Activated CD8-positive, alpha-beta memory T cell treated with anti-CD3 and anti-CD28 coated beads, Interleukin-2, amount 50 U/mL, for 24 hours (primary cell): ENCODE results near the gene NOB1.
A peak's percentile ranks its signal among the peaks of the same experiment; 100 is the strongest.
"Not testable (repeated sequence)": the region's sequence is repeated elsewhere in the genome, so short reads cannot be mapped to it uniquely, and the experiment has no call there.

ENCODE experiments used
- DNase-seq: peaks from one replicate; pipeline ENCODE4 v3.0.0-alpha.2; 2020; ENCODE audit errors: extremely low read depth

Gene NOB1

GRCh38 chr16:69754469-69755310 is at the start of gene NOB1:
TSS of gene NOB1 (minus strand) at chr16:69754926. CDS start at chr16:69754910, 16 bp downstream.
- DNase-seq, result peak; percentile 86

- DNase-seq, result no peak
Observed at GRCh38 chr16:69804297-69804696, 49.6 kb upstream of the NOB1 start.

GRCh38 chr16:69799611-69800031 is 44.9 kb upstream of the NOB1 start:
- no peak for DNase-seq

GRCh38 chr16:69798466-69798865 is 43.7 kb upstream of the NOB1 start:
- no peak for DNase-seq

- DNase-seq, result no peak
Observed at GRCh38 chr16:69796285-69797118, 41.8 kb upstream of the NOB1 start.

GRCh38 chr16:69794486-69794885 is 39.8 kb upstream of the NOB1 start:
- DNase-seq, result no peak

- DNase-seq, result no peak
Observed at GRCh38 chr16:69793526-69793925, 38.8 kb upstream of the NOB1 start.

GRCh38 chr16:69791391-69791847 is 36.7 kb upstream of the NOB1 start:
- DNase-seq, result not testable (repeated sequence)

GRCh38 chr16:69787883-69788282 is 33.2 kb upstream of the NOB1 start:
- no peak for DNase-seq

- no peak for DNase-seq
Observed at GRCh38 chr16:69784586-69784985, 29.9 kb upstream of the NOB1 start.

- DNase-seq, result no peak
Observed at GRCh38 chr16:69781118-69781517, 26.4 kb upstream of the NOB1 start.

- no peak for DNase-seq
Observed at GRCh38 chr16:69779724-69780123, 25.0 kb upstream of the NOB1 start.

- DNase-seq, result no peak
Observed at GRCh38 chr16:69775563-69775962, 20.8 kb upstream of the NOB1 start.

GRCh38 chr16:69773260-69773947 is 18.7 kb upstream of the NOB1 start:
- no peak for DNase-seq

- DNase-seq, result no peak
Observed at GRCh38 chr16:69771651-69771967, 16.9 kb upstream of the NOB1 start.

GRCh38 chr16:69769404-69769803 is 14.7 kb upstream of the NOB1 start:
- no peak for DNase-seq

- no peak for DNase-seq
Observed at GRCh38 chr16:69768666-69769065, 13.9 kb upstream of the NOB1 start.

- no peak for DNase-seq
Observed at GRCh38 chr16:69767459-69768229, 12.9 kb upstream of the NOB1 start.

GRCh38 chr16:69763599-69763942 is 8.8 kb upstream of the NOB1 start:
- DNase-seq, result no peak

GRCh38 chr16:69762814-69763598 is 8.3 kb upstream of the NOB1 start:
- DNase-seq, result no peak
